ENCODE measurements around the gene TRIM41.

The TRIM41 gene

DNA sequence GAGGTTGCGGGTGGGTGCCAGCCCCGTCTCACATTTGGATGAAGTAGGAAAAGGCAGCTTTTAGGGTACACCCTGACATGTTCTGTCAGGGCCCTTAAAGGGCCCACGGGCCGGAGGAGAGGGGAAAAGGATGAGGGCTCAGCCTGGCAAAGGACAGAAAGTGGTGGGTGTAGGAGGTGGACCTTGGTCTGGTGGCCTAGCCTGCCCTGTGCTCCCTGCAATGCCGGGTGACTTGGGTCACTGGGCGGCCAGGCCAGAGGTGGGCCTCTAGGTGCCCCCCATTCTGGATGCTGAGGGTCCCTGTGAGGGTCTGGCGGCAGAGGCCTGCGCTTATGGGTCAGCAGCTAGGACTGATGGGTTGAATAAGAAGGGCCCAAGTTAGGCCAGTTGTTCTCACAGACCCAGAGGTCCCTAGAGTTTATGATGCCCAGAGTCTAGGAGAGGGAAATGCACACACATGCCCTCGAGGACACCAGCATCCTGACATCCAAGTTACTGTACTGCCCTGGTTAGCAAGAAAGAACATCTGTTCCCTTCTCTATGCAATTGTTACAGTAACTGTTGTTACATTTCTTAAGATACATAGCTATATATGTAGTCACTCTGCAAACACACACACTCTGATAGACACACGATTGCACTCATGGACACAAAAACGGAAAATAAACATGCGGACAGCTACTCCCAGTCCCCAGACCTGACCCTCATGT lies 30.6 kb upstream of the TRIM41 start:
- FAIRE-seq (no peak), DNase-seq (ENCODE audit: extremely low spot score, insufficient read length, low read depth) (no peak)

DNA sequence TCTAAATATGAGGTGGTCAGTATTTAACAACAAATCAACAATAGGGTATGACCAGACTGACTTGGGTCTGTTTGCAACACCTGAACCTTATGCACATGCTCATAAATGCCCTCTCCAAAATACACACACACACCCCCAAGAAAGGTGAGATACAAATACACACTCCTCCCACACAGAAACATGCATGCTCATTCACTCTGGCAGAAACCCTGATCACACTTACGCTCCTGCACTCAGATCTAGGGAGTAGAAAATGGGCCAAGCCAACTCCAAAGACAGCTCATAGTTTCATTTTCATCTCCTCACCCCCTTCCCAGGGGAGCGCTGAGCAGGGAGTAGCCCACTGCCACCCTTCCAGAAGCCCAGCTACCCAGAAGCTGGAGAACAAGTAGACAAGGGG lies 29.4 kb upstream of the TRIM41 start:
- DNase-seq (ENCODE audit: extremely low spot score, insufficient read length, low read depth) (no peak), FAIRE-seq (no peak)

DNA sequence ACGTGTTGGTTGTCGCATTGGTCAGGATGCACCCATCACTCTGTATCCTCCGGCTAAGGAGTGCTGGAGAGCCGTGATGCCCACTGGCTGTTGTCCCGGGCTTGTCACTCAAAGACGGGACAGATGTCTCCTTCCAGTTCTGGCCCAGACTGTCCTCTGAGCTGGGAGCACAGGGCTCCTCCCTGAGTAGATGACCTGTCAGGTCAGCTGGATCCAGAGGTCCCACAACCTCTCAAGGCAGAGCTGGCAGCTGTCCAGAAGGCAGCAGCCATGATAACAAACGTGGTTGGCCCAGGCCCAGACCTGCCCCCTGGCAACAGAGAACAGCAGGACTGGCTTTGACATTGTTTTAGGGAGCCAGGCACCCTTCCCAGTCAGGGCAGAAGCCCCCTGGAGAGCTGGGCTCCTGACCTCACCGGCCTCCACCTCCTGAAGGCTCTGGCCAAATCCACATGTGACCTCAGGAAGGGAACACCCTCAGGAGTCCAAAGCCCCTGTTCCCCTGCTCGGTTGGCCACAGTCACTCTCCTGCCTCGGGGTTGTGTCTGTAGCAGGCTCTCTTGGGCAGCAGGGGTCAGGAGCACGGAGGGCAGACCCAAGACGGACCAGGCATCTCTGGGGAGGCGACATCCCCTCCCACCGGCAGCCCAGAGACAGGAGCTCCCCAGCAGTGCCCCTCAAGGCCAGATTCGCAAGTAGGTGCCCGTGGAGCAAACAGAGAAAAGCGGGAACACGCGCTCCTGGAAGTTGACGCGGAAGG lies 28.4 kb upstream of the TRIM41 start:
- no peak for FAIRE-seq
- DNase-seq (ENCODE audit: extremely low spot score, insufficient read length, low read depth): no peak

DNA sequence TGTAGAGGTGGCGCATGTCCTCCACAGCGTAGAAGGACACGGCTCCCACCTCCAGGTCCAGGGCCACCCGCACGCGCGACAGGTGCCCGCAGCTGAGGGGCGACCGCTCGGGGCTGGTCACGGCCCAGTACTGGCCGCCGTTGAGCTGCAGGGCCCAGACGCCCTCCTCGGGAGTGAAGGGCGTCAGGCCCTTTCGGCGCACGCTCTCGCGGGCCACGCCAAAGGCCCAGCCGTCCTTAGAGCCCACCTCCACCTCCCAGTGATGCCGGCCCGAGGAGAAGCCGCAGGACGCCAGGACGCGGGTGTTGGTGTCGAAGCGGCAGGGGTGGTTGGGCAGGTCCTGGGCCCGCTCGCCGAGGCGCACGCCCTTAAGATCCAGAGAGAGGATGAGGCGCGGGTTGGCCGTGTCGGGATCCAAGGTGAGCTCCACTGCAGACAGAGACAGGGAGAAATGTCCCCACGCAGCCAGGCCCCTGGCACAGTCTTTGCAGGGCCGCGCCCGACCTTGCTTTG lies 27.8 kb upstream of the TRIM41 start:
- no peak for FAIRE-seq

DNA sequence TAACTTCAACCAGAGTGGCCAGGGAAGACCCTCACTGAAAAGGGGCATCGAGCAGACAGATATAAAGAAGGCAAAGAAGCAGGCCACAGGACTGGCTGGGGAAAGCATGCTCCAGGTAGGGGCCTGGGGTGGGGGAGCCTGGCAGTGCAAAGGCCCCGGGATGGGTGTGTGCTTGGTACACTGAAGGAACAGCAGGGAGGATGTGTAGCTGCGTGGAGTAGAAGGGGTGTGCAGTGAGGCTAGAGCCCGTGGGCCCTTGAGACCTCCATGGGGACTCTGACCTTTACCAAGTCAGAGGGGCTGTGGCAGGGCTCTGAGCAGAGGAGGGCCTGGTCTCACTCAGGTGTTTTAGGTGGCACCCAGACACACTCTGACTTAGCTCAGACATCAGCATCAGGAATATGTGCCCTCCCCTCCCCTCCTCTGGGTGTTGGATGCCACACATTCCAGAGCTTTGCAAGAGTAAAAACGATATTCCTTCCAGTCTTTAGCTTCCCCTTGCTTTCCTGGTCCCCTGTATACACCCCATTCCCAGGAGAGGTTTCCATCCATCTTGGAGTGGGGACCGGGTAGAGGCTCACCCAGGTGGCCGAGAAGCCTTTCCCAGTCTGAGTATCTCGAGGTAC lies 25.6 kb upstream of the TRIM41 start:
- FAIRE-seq (no peak), DNase-seq (ENCODE audit: extremely low spot score, insufficient read length, low read depth) (no peak)

More for the DNA sequence above, 27.8 kb upstream of the TRIM41 start:
- DNase-seq (ENCODE audit: extremely low spot score, insufficient read length, low read depth): no peak

DNA sequence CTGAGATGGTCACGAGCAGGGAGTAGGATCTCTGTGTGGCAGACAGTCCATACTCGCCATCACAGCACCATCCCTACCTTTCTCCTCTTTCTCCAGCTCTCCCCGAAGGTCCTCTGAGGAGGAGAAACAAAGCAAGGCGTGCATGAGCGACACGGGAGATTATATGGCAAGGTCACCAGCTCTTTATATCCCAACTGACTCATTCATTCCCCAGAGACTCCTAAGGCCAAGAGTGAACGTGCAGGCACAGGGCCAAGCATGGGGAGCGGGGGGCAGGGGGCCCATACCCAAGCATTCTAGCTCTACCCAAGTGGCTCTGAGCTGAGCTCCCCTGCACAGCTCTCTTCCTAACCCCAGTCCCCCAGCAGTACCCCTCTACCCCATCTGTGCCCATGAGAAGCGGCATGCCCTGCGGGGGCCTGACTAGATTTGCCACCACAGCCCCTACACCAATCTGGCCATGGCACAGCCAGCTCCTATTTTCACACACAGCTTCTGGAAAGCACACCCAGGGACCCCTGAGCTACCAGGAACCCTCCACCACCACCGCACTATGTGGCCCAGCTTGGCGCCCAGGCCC lies 24.9 kb upstream of the TRIM41 start:
- no peak for DNase-seq (ENCODE audit: extremely low spot score, insufficient read length, low read depth)
- FAIRE-seq: no peak

DNA sequence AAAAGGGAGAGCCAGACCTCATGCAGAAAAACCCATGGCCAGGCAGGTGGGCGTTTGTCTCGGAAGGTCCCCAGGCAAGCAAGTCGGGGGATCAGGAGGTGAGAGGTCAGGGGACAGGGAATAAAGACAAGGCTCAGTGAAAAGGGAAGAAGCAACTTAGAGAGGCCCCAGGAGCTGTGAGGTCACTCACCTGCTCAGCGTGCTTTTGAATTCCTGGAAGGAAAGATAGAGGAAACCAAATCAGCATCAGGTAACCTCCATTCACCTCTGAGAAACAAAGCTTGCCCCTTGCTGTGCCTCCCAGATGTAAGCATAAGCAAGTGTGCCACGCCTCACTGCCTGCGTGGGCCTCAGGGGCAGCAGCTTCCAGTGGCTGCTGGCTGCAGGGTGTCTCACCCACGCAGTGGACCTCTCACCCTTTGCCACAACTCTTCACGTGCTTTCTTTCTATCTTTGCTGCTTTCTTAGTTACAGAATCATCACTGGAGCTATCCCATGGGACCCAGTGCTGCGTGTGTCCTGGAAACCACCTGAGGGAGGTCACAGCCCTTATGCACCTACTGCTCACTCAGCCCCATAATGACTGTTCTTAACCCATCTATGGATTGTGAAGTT lies 24.1 kb upstream of the TRIM41 start:
- DNase-seq (ENCODE audit: extremely low spot score, insufficient read length, low read depth) (peak; percentile 59), FAIRE-seq (peak; percentile 89)

DNA sequence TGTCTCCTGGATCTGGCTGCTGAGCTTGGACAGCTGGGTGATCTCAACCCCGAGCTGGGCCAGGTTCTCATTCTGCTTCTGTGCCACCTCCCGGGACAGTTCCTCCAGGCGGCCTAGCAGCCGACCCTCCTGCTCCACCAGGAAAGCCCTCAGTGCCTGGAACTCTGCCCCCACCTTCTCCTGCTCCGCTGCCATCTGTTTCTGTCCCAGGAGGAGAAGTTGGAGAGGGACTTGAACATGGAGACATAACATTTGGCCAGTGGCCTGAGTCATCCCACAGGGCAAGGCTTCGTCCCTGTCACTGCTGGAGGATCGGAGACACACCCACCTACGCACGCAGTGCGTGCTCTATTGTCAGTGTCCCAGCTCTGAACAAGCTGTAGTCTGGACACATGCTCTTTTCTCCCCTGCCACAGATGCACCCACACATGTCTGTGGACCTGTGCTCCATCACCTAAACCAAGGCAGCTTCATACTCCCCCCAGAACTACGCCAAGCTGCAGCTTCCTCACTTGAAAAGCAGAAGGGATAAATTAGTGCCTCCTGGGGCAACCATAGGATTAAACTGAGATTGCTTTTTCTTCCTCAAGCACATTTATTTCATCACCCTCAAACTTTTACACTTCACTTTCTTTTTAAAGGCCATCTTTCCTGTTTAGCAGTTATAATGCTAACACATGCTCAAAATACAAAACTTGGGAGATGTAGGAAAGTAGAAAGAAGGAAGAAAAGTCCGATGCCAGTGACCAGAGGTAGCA lies 23.0 kb upstream of the TRIM41 start:
- DNase-seq (ENCODE audit: extremely low spot score, insufficient read length, low read depth) (no peak), FAIRE-seq (no peak)

DNA sequence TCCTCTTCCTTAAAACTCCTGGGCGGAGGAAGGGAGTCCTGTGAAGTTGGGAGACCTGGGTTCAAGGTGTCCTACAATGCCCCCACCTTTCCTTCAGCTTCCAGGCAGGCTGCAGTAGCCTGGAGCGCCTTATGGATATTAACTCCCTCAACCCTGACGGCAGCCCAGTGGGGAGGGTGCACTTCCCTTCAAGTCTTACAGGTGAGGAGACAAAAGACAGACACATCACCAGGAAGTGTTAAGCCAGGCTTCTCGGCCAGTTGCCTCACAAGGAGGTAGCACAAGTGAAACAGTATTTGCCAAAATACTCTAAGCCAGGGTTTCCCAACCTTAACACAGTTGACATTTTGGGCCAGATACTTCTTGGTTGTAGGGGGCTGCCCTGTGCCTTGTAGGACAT lies 22.3 kb upstream of the TRIM41 start:
- DNase-seq (ENCODE audit: extremely low spot score, insufficient read length, low read depth) (no peak), FAIRE-seq (no peak)

DNA sequence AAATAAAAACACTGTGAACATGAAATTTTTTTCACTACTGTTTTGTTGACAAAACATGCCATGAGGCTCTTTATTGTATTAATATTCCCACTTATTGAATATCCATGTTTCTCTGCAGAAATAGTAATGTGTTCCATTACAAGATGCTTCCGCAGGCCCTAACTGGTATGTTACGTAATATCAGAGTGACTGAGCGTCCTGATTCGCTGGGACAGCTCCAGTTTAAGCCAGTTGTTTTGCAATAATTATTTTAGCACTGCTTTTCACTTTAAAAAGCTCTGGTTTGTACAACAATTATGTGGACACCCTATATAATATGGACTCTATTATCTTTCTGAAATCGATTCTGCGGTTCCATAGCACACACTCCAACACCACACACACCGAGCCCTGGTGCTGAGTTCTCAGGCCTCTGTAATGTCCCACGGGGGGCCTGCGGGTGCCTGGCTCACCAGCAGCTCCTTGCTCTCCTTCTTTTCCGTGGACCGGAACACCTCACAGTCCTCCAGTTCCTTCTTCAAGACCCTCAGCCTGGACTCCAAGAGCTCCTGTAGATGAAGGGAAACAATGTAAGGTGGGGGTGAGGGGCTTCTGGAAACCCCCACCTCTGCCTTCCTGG lies 19.9 kb upstream of the TRIM41 start:
- no peak for FAIRE-seq
- no peak for DNase-seq (ENCODE audit: extremely low spot score, insufficient read length, low read depth)

DNA sequence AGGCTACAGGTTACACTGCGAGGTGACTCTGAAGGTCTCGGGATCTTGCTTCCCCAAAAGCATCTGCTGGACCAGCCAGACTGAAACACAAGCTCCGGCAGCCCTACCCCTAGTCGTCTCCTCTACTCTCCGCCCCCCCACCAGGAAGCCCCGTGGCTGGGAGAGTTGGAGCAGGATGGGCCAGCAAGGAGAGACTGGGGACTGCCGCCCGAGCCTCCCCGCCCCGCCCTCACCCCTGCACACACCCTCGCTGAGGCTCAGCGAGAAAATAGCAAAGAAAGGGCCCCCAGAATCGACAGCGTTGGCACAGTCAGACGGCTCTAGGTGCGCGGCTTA lies 19.3 kb upstream of the TRIM41 start:
- DNase-seq (ENCODE audit: extremely low spot score, insufficient read length, low read depth): no peak
- FAIRE-seq: no peak

DNA sequence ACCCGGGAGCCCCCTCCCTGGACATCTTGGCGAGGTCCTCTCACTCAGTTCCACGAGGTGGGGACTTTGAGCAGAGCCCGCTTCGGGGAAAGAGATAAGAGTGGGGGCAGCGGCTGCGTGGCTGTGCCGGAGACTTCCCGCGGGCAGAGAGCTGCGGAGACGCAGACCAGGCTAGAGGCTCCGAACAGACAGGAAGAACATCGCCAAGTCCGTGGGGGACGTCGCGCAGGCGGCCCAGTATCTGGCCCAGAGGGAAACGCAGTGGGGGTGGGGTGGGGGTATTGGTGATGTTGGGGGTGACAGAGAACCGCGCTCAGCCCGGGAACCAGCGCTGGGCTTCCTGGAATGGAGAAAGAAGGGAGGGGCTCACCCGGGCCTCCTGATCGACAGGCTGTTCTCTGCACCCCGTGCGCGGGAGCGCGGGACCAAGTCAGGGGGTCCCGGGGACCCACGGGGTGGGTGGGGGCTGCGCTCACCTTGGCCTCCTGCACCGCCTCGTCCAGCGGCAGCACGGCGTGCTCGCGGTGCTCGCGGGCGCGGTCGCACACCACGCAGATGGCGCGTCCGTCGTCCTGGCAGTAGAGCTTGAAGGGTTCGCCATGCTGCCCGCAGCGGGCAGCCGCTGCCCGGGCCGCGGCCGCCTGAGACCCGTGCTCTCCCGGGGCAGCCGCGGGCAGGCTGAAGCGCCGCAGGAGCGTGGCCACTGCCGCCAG lies 18.8 kb upstream of the TRIM41 start:
- FAIRE-seq (no peak), DNase-seq (ENCODE audit: extremely low spot score, insufficient read length, low read depth) (no peak)

DNA sequence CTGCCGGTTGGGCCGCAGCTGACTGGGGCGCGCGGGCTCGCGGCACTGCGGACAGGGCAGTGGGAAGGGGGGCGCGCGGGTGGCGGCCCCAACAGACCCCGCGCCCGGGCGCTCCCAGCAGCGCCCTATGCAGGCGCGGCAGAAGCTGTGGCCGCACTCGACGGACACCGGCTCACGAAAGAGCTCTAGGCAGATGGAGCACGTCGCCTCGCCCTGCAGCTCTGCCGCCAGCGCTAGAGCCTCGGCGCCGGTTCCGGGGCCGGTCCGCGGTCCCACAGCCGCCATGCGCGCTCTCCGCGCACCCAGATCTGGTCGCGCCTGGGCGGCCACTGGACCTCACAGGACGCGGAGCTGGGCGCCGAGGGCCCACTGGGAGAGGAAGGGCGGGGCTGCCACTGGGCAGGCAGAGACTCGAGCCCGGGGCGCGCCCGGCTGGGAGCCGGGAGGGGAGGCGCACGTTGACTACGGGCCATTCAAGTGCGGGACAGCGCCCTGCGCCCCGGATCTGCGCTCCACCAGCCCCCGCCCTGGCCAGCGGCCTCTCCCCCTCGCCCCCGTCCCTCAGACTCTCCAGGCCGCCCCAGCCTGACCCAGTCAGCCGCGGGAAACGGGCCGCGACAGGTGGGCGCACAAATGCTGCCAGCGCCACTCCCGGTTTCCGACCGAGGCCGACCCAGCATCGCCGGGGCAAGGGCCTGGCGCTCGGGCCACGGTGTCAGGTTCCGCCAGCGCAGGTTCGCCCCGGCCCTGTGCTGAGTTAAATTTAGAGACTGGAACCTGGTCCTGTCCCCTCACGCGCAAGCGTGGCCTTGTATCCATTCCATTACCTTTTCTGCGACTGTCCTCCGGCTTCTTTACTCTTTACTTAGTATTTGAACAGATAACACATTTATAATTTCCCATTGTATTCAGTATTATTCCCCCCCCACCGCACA lies 18.0 kb upstream of the TRIM41 start, which contains the start of gene TRIM7:
TSS of gene TRIM7 (minus strand) at position 371 of the 935 bp plus-strand sequence. CDS start at position 285, 86 bp downstream.
- FAIRE-seq (no peak), DNase-seq (ENCODE audit: extremely low spot score, insufficient read length, low read depth) (no peak)

DNA sequence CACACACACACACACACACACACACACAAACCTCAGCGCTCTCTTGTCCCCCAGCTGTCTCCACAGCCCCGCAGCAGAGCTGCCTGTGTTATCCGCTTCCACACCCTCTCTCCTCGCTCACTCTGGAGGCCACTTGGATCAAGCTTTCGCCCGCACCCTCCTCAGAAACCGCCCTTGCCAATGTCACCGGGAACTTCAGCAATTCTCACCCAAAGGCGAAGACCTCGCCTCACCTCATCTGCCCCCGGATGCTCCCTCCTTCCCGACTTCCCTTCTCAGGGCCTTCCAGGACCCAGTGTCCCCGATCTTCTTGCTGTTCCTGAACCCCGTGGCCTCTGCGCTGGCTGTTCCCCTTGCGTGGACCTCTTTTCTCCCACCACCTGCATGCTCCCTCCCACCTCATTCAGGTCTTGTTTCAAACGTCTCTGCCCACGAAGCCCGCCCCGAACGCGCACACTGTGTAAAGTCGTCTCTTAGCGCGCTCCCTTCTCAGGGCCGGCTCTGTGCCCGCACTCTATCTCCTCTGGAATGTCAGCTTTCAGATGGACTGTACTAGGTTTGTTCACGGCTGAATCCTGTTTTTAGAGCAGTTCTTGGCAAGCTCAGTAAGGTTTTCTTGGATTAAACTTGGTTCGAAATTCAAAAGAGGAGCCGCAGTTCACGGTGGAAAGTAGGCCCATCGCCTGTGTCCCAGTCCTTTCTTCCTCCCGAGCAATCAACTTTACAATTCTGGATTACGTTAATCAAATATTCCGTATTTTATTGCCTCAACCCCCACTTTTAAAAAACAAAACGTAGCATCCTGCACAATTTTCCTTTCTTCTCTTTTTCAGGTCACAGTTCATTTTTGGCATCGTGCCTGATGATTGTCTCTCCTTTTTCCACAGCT lies 17.1 kb upstream of the TRIM41 start:
- FAIRE-seq (no peak), DNase-seq (ENCODE audit: extremely low spot score, insufficient read length, low read depth) (no peak)

DNA sequence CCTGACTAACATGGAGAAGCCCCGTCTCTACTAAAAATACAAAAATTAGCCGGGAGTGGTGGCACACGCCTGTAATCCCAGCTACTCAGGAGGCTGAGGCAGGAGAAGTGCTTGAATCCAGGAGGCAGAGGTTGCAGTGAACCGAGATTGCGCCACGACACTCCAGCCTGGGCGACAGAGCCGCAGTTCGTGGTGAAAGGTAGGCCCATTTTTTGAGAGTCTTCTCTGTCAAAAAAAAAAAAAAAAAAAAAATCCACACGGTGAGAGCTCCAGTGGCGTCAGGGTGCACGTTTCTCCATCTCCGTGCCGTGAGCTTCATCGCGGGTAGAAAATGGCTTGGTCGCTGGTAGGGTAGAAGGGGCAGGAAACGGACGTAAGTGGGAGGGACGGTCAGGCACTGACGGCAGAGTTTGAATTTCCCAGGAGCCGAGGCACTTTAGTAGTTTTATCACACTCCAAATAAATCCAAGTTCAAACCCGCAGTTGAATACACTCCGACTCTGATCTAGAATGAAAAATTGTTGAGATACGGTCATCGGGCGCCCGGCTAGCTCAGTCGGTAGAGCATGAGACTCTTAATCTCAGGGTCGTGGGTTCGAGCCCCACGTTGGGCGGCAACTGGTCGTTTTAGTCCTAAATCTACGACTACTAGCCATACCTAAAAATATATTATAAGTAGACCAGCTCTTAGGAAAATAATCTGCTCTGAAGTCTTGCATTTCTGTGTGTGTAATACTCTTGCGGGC lies 15.7 kb upstream of the TRIM41 start:
- no peak for DNase-seq (ENCODE audit: extremely low spot score, insufficient read length, low read depth)
- peak; percentile 52 for FAIRE-seq

DNA sequence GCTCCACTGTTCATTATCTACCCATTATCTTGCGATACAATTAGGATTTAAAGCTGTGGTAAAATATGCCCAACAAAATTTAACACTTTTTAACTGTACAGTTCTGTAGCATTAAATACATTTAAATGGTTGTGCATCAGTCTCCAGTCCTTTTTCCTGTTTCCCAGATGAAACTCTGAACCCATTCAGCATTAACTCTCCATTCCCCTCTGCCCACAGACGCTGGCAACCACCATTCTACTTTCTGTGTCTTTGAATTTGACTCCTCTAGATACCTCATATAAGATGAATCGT lies 15.2 kb upstream of the TRIM41 start:
- DNase-seq (ENCODE audit: extremely low spot score, insufficient read length, low read depth) (no peak), FAIRE-seq (no peak)
